ENCODE measurements around the gene AFAP1. TPM values are rescaled to one million over a fixed set of nuclear protein-coding genes. Genes with fewer than 3 reads are reported as not detected.

AFAP1 gene
- polyA plus RNA-seq, 3 donors = not detected

DNA sequence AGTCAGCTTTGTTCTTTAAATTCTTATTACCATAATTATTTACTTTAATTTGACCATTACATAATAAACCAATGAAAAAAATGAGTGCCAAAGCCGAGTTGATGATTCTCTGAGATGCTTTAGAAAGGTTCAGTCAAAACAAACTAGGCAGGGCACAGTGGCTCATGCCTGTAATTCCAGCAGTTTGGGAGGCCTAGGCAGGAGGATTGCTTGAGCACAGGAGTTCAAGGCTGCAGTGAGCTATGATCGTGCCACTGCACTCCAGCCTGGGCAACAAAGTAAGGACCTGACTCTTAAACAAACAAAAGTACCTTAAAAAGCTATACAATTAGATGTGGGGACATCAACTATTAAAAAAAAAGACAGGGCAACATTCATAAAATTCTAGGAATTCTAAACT lies 75.0 kb downstream of the AFAP1 start:
- WGBS (ENCODE audit: insufficient coverage) = 100% methylated on average over 2 of the region's 2 CpGs
- H3K79me2 ChIP-seq (ENCODE audit: insufficient read depth, low read length) = no peaks in the 10 kb centered on the region
- peaks cover 0 to 13% of the 10 kb centered on the region in 2 donors for H3K36me3 Mint-ChIP-seq

DNA sequence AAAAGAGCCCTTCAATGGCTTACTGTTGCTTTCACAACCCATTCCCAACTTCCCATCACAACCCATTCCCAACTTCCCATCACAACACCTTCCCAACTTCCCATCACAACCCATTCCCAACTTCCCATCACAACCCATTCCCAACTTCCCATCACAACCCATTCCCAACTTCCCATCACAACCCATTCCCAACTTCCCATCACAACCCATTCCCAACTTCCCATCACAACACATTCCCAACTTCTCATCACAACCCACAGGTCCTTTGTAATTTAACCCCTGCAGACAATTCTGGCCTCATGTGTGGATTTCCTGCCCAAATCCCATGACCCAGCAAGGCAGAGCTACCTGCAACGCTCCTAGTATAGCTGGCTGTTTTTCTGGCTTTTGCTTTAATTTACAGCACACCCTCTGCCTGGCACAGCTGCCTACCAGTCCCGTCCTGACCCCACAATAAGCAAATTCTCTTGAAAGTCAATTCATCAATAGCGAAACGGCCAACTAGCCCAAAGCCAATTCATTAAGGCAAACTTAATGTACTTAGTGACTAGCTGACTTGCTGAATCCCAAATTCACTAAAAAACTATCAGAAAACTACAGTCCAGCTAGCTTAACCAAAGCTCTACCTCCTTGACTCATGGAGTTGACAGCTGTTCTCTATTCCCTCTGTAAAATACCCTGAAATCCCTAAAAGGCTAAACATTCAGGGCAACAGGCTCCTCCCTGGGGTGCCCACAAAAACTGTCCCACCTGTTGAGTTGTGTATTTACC lies 75.6 kb downstream of the AFAP1 start:
- H3K9me3 ChIP-seq (replicated peaks in 1 of 2; ENCODE audit: control insufficient read depth in 1 of 2, insufficient read depth in 1 of 2, low read length in 2 of 2) = peaks cover 0 to 5% of the 10 kb centered on the region in 2 donors
- H3K36me3 ChIP-seq (replicated peaks in 1 of 2; ENCODE audit: control insufficient read depth in 1 of 2, insufficient read depth in 2 of 2, low read length in 2 of 2) = no peaks in the 10 kb centered on the region
- H3K27ac ChIP-seq (ENCODE audit: low read depth in 1 of 2, low read length in 2 of 2) = no peak overlapping the region
- H2AFZ ChIP-seq (ENCODE audit: insufficient read depth, low read depth, low read length, poor library complexity, severe bottlenecking) = no peak overlapping the region
- Mint-ChIP-seq H3K36me3 (peaks cover 0 to 13% of the 10 kb centered on the region in 2 donors), H3K4me1 (no peaks in the 10 kb centered on the region), H3K27me3 (ENCODE audit: low read depth in 3 of 3) (peaks cover 2 to 11% (median 7%) of the 10 kb centered on the region in 3 donors), H3K9me3 (peaks cover 0 to 4% (median 2%) of the 10 kb centered on the region in 7 donors), H3K27ac (peak overlapping the region in 1 of 7 donors; percentile 33), H3K4me3 (no peak overlapping the region)
- peak in 2 of 3 donors; percentile 1 to 40 for DNase-seq
- no peaks in the 10 kb centered on the region for H3K4me1 ChIP-seq (ENCODE audit: control insufficient read depth in 1 of 2, insufficient read depth in 2 of 2, low read length in 2 of 2)
- no peak overlapping the region for H3K9ac ChIP-seq (ENCODE audit: insufficient read depth, low read length, poor library complexity, severe bottlenecking)
- WGBS (ENCODE audit: insufficient coverage) = 90% methylated on average over 4 of the region's 4 CpGs
- H3K79me2 ChIP-seq (ENCODE audit: insufficient read depth, low read length) = no peaks in the 10 kb centered on the region
- H3K27me3 ChIP-seq (ENCODE audit: control insufficient read depth in 2 of 2, insufficient read depth in 2 of 2, low read length in 2 of 2) = no peaks in the 10 kb centered on the region
- TF ChIP-seq, protein P1, sequence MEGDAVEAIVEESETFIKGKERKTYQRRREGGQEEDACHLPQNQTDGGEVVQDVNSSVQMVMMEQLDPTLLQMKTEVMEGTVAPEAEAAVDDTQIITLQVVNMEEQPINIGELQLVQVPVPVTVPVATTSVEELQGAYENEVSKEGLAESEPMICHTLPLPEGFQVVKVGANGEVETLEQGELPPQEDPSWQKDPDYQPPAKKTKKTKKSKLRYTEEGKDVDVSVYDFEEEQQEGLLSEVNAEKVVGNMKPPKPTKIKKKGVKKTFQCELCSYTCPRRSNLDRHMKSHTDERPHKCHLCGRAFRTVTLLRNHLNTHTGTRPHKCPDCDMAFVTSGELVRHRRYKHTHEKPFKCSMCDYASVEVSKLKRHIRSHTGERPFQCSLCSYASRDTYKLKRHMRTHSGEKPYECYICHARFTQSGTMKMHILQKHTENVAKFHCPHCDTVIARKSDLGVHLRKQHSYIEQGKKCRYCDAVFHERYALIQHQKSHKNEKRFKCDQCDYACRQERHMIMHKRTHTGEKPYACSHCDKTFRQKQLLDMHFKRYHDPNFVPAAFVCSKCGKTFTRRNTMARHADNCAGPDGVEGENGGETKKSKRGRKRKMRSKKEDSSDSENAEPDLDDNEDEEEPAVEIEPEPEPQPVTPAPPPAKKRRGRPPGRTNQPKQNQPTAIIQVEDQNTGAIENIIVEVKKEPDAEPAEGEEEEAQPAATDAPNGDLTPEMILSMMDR (IDR thresholded peaks at IDR 0.05) = no peak
- H4K20me1 ChIP-seq (ENCODE audit: insufficient read depth, low read length) = no peaks in the 10 kb centered on the region
- no peak overlapping the region for H3K4me3 ChIP-seq (replicated peaks in 1 of 3; ENCODE audit: low read depth in 2 of 3, low read length in 3 of 3)
- H3K4me2 ChIP-seq (replicated peaks; ENCODE audit: extremely low read depth, low read length, poor library complexity, severe bottlenecking) = no peak overlapping the region
- intact Hi-C loops (cut with micrococcal nuclease) = no loop called here

More for the DNA sequence above, 75.0 kb downstream of the AFAP1 start:
- Mint-ChIP-seq H3K9me3 (peaks cover 0 to 4% (median 2%) of the 10 kb centered on the region in 7 donors), H3K4me1 (no peaks in the 10 kb centered on the region), H3K27me3 (ENCODE audit: low read depth in 3 of 3) (peaks cover 2 to 11% (median 7%) of the 10 kb centered on the region in 3 donors), H3K27ac (no peak overlapping the region), H3K4me3 (no peak overlapping the region)
- DNase-seq = no peak
- Histone ChIP-seq H3K36me3 (replicated peaks in 1 of 2; ENCODE audit: control insufficient read depth in 1 of 2, insufficient read depth in 2 of 2, low read length in 2 of 2) (no peaks in the 10 kb centered on the region), H3K27ac (ENCODE audit: low read depth in 1 of 2, low read length in 2 of 2) (no peak overlapping the region), H3K4me2 (replicated peaks; ENCODE audit: extremely low read depth, low read length, poor library complexity, severe bottlenecking) (no peak overlapping the region), H2AFZ (ENCODE audit: insufficient read depth, low read depth, low read length, poor library complexity, severe bottlenecking) (no peak overlapping the region), H3K27me3 (ENCODE audit: control insufficient read depth in 2 of 2, insufficient read depth in 2 of 2, low read length in 2 of 2) (no peaks in the 10 kb centered on the region), H3K4me3 (replicated peaks in 1 of 3; ENCODE audit: low read depth in 2 of 3, low read length in 3 of 3) (no peak overlapping the region), H3K4me1 (ENCODE audit: control insufficient read depth in 1 of 2, insufficient read depth in 2 of 2, low read length in 2 of 2) (no peaks in the 10 kb centered on the region), H3K9me3 (replicated peaks in 1 of 2; ENCODE audit: control insufficient read depth in 1 of 2, insufficient read depth in 1 of 2, low read length in 2 of 2) (peaks cover 0 to 5% of the 10 kb centered on the region in 2 donors), H3K9ac (ENCODE audit: insufficient read depth, low read length, poor library complexity, severe bottlenecking) (no peak overlapping the region), H4K20me1 (ENCODE audit: insufficient read depth, low read length) (no peaks in the 10 kb centered on the region)
- TF ChIP-seq, protein P1 (IDR thresholded peaks at IDR 0.05) = no peak
- intact Hi-C loops (cut with micrococcal nuclease) = no loop called here
